H1 (cell line): ENCODE results near the gene CLCN5. TPM values are rescaled to one million over a fixed set of nuclear protein-coding genes. Genes with fewer than 3 reads are reported as not detected.

ENCODE experiments used
- CTCF ChIA-PET: fragments of 300-600 bp; sonication (Branson Sonifier 250); formaldehyde crosslinking; loops from one replicate; lab custom pipeline; 2021; ENCODE audit not compliant: partially characterized antibody; lab: Charles Lee
- POLR2A ChIA-PET: fragments of 300-600 bp; sonication (Branson Sonifier 250); formaldehyde crosslinking; loops from one replicate; lab custom pipeline; 2021; ENCODE audit warnings: inconsistent platforms; ENCODE audit not compliant: partially characterized antibody; lab: Charles Lee
- DNase-seq, 2 experiments: peaks; one replicate each; pipeline versions ENCODE4 v3.0.0 to v3.0.0-alpha.2; 2010 to 2022; ENCODE audit warnings: low spot score in 2 of 2, low read depth in 1 of 2, mixed read lengths in 1 of 2
- FAIRE-seq: peaks from 2 replicates; lab custom pipeline; 2011; peaks lifted over from hg19 to GRCh38; lab: Jason Lieb, UNC
- H2AFZ ChIP-seq: 2 replicates; pipeline ENCODE4 v1.8.1; 2012; ENCODE audit warnings: low read length, inconsistent platforms
- H2AK5ac ChIP-seq: 2 replicates; pipeline ENCODE4 v1.6.1; 2013; ENCODE audit warnings: low read depth, low read length
- H2BK120ac ChIP-seq: replicated peaks from 2 replicates; pipeline ENCODE3; 2013; ENCODE audit warnings: low read depth, low read length, inconsistent platforms
- H2BK12ac ChIP-seq: 2 replicates; pipeline ENCODE4 v1.6.1; 2013; ENCODE audit warnings: low read depth, low read length
- H2BK15ac ChIP-seq: 2 replicates; pipeline ENCODE4 v1.6.1; 2013; ENCODE audit warnings: low read length
- H2BK20ac ChIP-seq: 2 replicates; pipeline ENCODE4 v1.6.1; 2013; ENCODE audit warnings: low read length
- H2BK5ac ChIP-seq: 2 replicates; pipeline ENCODE4 v1.6.1; 2013; ENCODE audit warnings: low read depth, low read length
- H3K14ac ChIP-seq: 2 replicates; pipeline ENCODE4 v1.6.1; 2013; ENCODE audit warnings: inconsistent platforms; ENCODE audit not compliant: insufficient read length
- H3K18ac ChIP-seq: 2 replicates; pipeline ENCODE4 v1.6.1; 2013; ENCODE audit warnings: low read length; ENCODE audit errors: extremely low read depth
- H3K23ac ChIP-seq: 2 replicates; pipeline ENCODE4 v1.6.1; 2013; ENCODE audit warnings: inconsistent platforms; ENCODE audit not compliant: insufficient read length
- H3K23me2 ChIP-seq: 2 replicates; pipeline ENCODE4 v1.6.1; 2013; ENCODE audit warnings: low read depth, low read length
- H3K27ac ChIP-seq: 2 replicates; pipeline ENCODE4 v1.6.1; 2011; ENCODE audit warnings: low read depth, low read length, inconsistent platforms
- H3K27me3 ChIP-seq, 4 experiments: replicated peaks in 1 of 4; 1 replicate in 1 of 4; 2 replicates in 3 of 4; pipeline versions ENCODE4 v1.6.1 to v1.8.1; 2011 to 2013; ENCODE audit warnings: low read length in 3 of 4, mild to moderate bottlenecking in 3 of 4, inconsistent platforms in 2 of 4, mixed read lengths in 2 of 4, moderate library complexity in 1 of 4; ENCODE audit not compliant: control insufficient read depth in 3 of 4, insufficient read depth in 3 of 4; ENCODE audit errors: extremely low read depth in 1 of 4
- H3K36me3 ChIP-seq, 4 experiments: 2 replicates each; pipeline versions ENCODE4 v1.6.1 to v1.8.1; 2011 to 2013; ENCODE audit warnings: mild to moderate bottlenecking in 4 of 4, low read length in 3 of 4, moderate library complexity in 2 of 4, control low read depth in 1 of 4, inconsistent platforms in 1 of 4; ENCODE audit not compliant: insufficient read depth in 4 of 4, control insufficient read depth in 2 of 4
- H3K4ac ChIP-seq: replicated peaks from 2 replicates; pipeline ENCODE3; 2013; ENCODE audit warnings: low read length, low read depth, mixed read lengths, inconsistent platforms; ENCODE audit not compliant: insufficient read length
- H3K4me1 ChIP-seq, 4 experiments: replicated peaks in 1 of 4; 1 replicate in 1 of 4; 2 replicates in 3 of 4; pipeline versions ENCODE4 v1.6.1 to v1.8.1; 2011 to 2013; ENCODE audit warnings: low read length in 3 of 4, inconsistent platforms in 2 of 4, mixed read lengths in 1 of 4; ENCODE audit not compliant: insufficient read depth in 4 of 4, control insufficient read depth in 3 of 4
- H3K4me2 ChIP-seq, 2 experiments: 2 replicates each; pipeline versions ENCODE4 v1.6.1 to v1.8.1; 2011 to 2013; ENCODE audit warnings: low read depth in 2 of 2, low read length in 2 of 2, control low read depth in 1 of 2, inconsistent platforms in 1 of 2, mild to moderate bottlenecking in 1 of 2; ENCODE audit not compliant: insufficient read depth in 1 of 2
- H3K4me3 ChIP-seq, 4 experiments: fragments of 200-600, 300-600 bp in 1 of 4; sonication (generic), shearing (Covaris generic), sonication (Bioruptor Twin) in 1 of 4; 2 replicates each; pipeline versions ENCODE4 v1.5.1 to v1.8.1; 2011 to 2016; ENCODE audit warnings: low read length in 4 of 4, low read depth in 3 of 4, control low read depth in 2 of 4, inconsistent platforms in 2 of 4, mild to moderate bottlenecking in 2 of 4, mixed read lengths in 1 of 4, moderate library complexity in 1 of 4; ENCODE audit not compliant: insufficient read depth in 2 of 4; ENCODE audit errors: extremely low read depth in 1 of 4
- H3K56ac ChIP-seq: replicated peaks from 2 replicates; pipeline ENCODE3; 2013; ENCODE audit warnings: low read depth, mild to moderate bottlenecking, mixed read lengths, low read length, inconsistent platforms; ENCODE audit not compliant: insufficient read length
- H3K79me1 ChIP-seq: 2 replicates; pipeline ENCODE4 v1.6.1; 2013; ENCODE audit warnings: low read depth, low read length, control low read depth
- H3K79me2 ChIP-seq, 2 experiments: 2 replicates each; pipeline versions ENCODE4 v1.6.1 to v1.8.1; 2012 to 2013; ENCODE audit warnings: low read length in 2 of 2, mild to moderate bottlenecking in 2 of 2, inconsistent platforms in 1 of 2; ENCODE audit not compliant: insufficient read depth in 2 of 2, control insufficient read depth in 1 of 2
- H3K9ac ChIP-seq, 4 experiments: replicated peaks in 1 of 4; 1 replicate in 1 of 4; 2 replicates in 3 of 4; pipeline versions ENCODE4 v1.6.1 to v1.8.1; 2011 to 2013; ENCODE audit warnings: low read depth in 3 of 4, low read length in 3 of 4, control low read depth in 2 of 4, mild to moderate bottlenecking in 2 of 4, moderate library complexity in 2 of 4, inconsistent platforms in 1 of 4; ENCODE audit errors: extremely low read depth in 1 of 4
- H3K9me3 ChIP-seq, 2 experiments: 2 replicates each; pipeline versions ENCODE4 v1.6.1 to v1.8.1; 2012 to 2013; ENCODE audit warnings: mild to moderate bottlenecking in 2 of 2, moderate library complexity in 2 of 2, control low read depth in 1 of 2, inconsistent platforms in 1 of 2, low read depth in 1 of 2, low read length in 1 of 2, mixed read lengths in 1 of 2; ENCODE audit not compliant: insufficient read depth in 2 of 2
- H4K20me1 ChIP-seq, 2 experiments: replicated peaks in 1 of 2; 2 replicates each; pipeline versions ENCODE3 to v1.8.1; 2011 to 2013; ENCODE audit warnings: inconsistent platforms in 2 of 2, low read length in 2 of 2, mild to moderate bottlenecking in 1 of 2; ENCODE audit not compliant: insufficient read depth in 2 of 2, control insufficient read depth in 1 of 2
- H4K5ac ChIP-seq: 2 replicates; pipeline ENCODE4 v1.6.1; 2013; ENCODE audit warnings: low read length, low read depth, mixed read lengths, inconsistent platforms; ENCODE audit not compliant: insufficient read length
- H4K8ac ChIP-seq: 2 replicates; pipeline ENCODE4 v1.8.0; 2013; ENCODE audit warnings: mild to moderate bottlenecking, moderate library complexity, low read length, inconsistent platforms; ENCODE audit not compliant: insufficient read depth; ENCODE audit errors: extremely low read depth
- H4K91ac ChIP-seq: replicated peaks from 2 replicates; pipeline ENCODE3; 2013; ENCODE audit warnings: low read length, mixed read lengths, inconsistent platforms; ENCODE audit not compliant: insufficient read length
- CEBPB ChIP-seq: IDR thresholded peaks from 2 replicates; pipeline ENCODE4 v1.6.1; 2012; ENCODE audit warnings: low read depth, low read length
- RAD21 ChIP-seq, 2 experiments: IDR thresholded peaks in 1 of 2; conservative IDR thresholded peaks in 1 of 2; 2 replicates each; pipeline ENCODE4 v1.6.1; 2011; ENCODE audit warnings: low read depth in 2 of 2, low read length in 2 of 2, improper control_type of control experiment in 1 of 2, inconsistent platforms in 1 of 2, mild to moderate bottlenecking in 1 of 2, moderate library complexity in 1 of 2
- RXRA ChIP-seq: IDR thresholded peaks from 2 replicates; pipeline ENCODE4 v1.6.1; 2011; ENCODE audit warnings: low read depth, mild to moderate bottlenecking, low read length, moderate library complexity; ENCODE audit not compliant: insufficient read depth
- SIN3A ChIP-seq, 2 experiments: IDR thresholded peaks in 1 of 2; conservative IDR thresholded peaks in 1 of 2; 2 replicates each; pipeline ENCODE4 v1.6.1; 2011 to 2012; ENCODE audit warnings: low read length in 2 of 2, improper control_type of control experiment in 1 of 2, low read depth in 1 of 2, mild to moderate bottlenecking in 1 of 2
- SUZ12 ChIP-seq: fragments of 200-600 bp; sonication (generic); IDR thresholded peaks from 2 replicates; pipeline ENCODE4 v1.6.1; 2012; ENCODE audit warnings: mild to moderate bottlenecking, inconsistent platforms, low read length, moderate library complexity, mixed read lengths
- WGBS, 2 experiments: shearing (Covaris generic) in 1 of 2; methylation state at CpG; one replicate each; pipeline versions ENCODE4 v1.1.6 to v1.1.7; 2013 to 2015; ENCODE audit warnings: low lambda C conversion rate in 2 of 2, mixed read lengths in 2 of 2, inconsistent platforms in 1 of 2, low coverage in 1 of 2, missing lambda C conversion rate in 1 of 2; ENCODE audit not compliant: insufficient replicate concordance in 2 of 2, insufficient coverage in 1 of 2, insufficient read length in 1 of 2; ENCODE audit errors: extremely low coverage in 1 of 2, missing lambda C conversion rate in 1 of 2; 5-methylcytosine and 5-hydroxymethylcytosine counted together
- polyA plus RNA-seq, 7 experiments: library from polyadenylated mRNA; depleted of rRNA in 3 of 7; stranded (reverse) in 5 of 7; unstranded in 2 of 7; fragments of >200 nt in 5 of 7; fragments of 200-250 nt in 2 of 7; gene quantifications; 1 replicate in 5 of 7; 2 replicates in 1 of 7; 4 replicates in 1 of 7; pipeline versions ENCODE4 v1.2.1 to v1.2.3, GENCODE V29; 2011 to 2013; ENCODE audit warnings: missing spikeins in 2 of 7, mixed read lengths in 2 of 7
- total RNA-seq: library from RNA; stranded (reverse); fragmentation: NEBNext Ultra II Directional; extraction: Animal tissue kit (Norgen Biotek cat#: 25700); gene quantifications from 2 replicates; pipeline ENCODE4 v1.2.1, GENCODE V29; 2021

CLCN5 gene
- total and polyA plus RNA-seq, 2 of the 8 experiments (the other 6 are each of a cell fraction or from before 2014, with no cell fraction given): 4.2 to 9.7 TPM

DNA sequence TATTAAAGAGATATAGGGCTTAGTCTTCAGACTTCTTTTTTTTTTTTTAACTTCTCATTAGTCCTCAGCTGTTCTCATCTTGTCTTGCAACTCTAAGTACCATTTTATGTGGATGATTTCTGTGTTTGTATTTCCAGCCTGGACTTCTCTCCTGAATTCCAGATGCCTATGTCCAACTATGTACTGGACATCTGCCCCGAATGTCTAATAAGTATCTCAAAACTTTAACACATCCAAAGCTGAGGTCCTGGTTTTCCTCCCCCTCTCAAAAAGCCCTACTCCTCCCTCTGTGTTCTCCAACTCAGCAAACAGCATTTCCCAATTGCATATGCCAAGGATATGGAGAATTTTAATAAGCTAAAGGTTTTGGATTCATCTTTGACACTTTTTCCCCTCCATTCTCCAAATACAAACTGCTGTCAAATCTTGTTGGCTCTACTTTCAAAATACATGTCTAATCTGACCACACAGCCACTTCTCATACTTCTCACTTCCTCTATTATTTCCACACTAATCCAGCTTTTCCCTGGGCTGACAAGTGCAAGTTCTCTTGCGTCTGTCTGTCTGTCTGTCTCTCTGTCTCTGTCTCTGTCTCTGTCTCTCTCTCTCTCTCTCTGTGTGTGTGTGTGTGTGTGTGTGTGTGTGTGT, 79.8 kb downstream of the CLCN5 start:
- Histone ChIP-seq H3K18ac (no peak overlapping the region), H2BK5ac (no peak overlapping the region), H4K91ac (no peak overlapping the region), H3K27ac (no peak overlapping the region), H3K36me3 (no peaks in the 10 kb centered on the region), H2BK20ac (no peak overlapping the region), H3K9me3 (no peaks in the 10 kb centered on the region), H3K56ac (no peak overlapping the region), H2AFZ (no peak overlapping the region), H3K79me2 (no peaks in the 10 kb centered on the region), H3K9ac (no peak overlapping the region), H2BK12ac (no peak overlapping the region), H2AK5ac (no peak overlapping the region), H3K4ac (no peak overlapping the region), H3K27me3 (no peaks in the 10 kb centered on the region), H3K4me2 (no peak overlapping the region), H4K20me1 (no peaks in the 10 kb centered on the region), H3K4me1 (no peaks in the 10 kb centered on the region), H3K23ac (no peak overlapping the region), H2BK120ac (no peak overlapping the region), H2BK15ac (no peak overlapping the region), H3K14ac (no peak overlapping the region), H3K23me2 (no peaks in the 10 kb centered on the region), H3K4me3 (no peak overlapping the region)
- no peak for FAIRE-seq
- CTCF ChIA-PET: interaction anchor here (2.0 kb wide), 1 partner anchor 83 kb away, joined by 6 read pairs; no protein-coding TSS in a partner anchor
- POLR2A ChIA-PET: no interaction called here
- 100% methylated on average over 1 of the region's 2 CpGs; no CpG with 5 or more reads in 1 of the 2 experiments for WGBS, 2 experiments
- TF ChIP-seq RXRA (no peak), SIN3A (conservative IDR thresholded peaks at IDR 0.05 in 1 of 2, IDR thresholded peaks at IDR 0.05 in 1 of 2; ENCODE audit: low read depth in 1 of 2, low read length in 2 of 2) (no peak), CEBPB (no peak), SUZ12 (no peak), RAD21 (IDR thresholded peaks at IDR 0.05 in 1 of 2, conservative IDR thresholded peaks at IDR 0.05 in 1 of 2; ENCODE audit: low read depth in 2 of 2, low read length in 2 of 2) (no peak)
- TF ChIP-seq, all 59 proteins: peak for 0
- Histone ChIP-seq H3K79me1 (no peaks in the 10 kb centered on the region), H4K8ac (no peak overlapping the region), H4K5ac (no peak overlapping the region)
- no peak for DNase-seq
